Lung (tissue), 12 donors: ENCODE measurements around the gene HOXC9. TPM values are rescaled to one million over a fixed set of nuclear protein-coding genes. Genes with fewer than 3 reads are reported as not detected.

Source experiments
- ATAC-seq: fragments of 200-7000 bp; cut with Tn5 transposase; one replicate; pipeline ENCODE4 v1.9.1; 2020; ENCODE audit warnings: moderate number of reproducible peaks; ENCODE audit not compliant: insufficient read depth, low FRiP score
- DNase-seq, 3 donors: peaks; one replicate each; pipeline ENCODE4 v3.0.0-alpha.2; 2013 to 2017
- H3K27ac ChIP-seq, 2 donors: one replicate each; pipeline ENCODE4 v1.5.1; 2013; ENCODE audit warnings: mild to moderate bottlenecking in 2 of 2, moderate library complexity in 2 of 2, control low read depth in 1 of 2, inconsistent platforms in 1 of 2, low read depth in 1 of 2, low read length in 1 of 2
- H3K27me3 ChIP-seq, 3 donors: one replicate each; pipeline ENCODE4 v1.5.1; 2013; ENCODE audit warnings: low read length in 2 of 3; ENCODE audit not compliant: control insufficient read depth in 3 of 3, insufficient read depth in 3 of 3
- H3K36me3 ChIP-seq, 4 donors: one replicate each; pipeline ENCODE4 v1.5.1; 2013; ENCODE audit warnings: low read length in 4 of 4, mild to moderate bottlenecking in 1 of 4, moderate library complexity in 1 of 4; ENCODE audit not compliant: control insufficient read depth in 4 of 4, insufficient read depth in 4 of 4
- H3K4me1 ChIP-seq, 5 donors: one replicate each; pipeline ENCODE4 v1.5.1; 2013; ENCODE audit warnings: low read length in 5 of 5, mild to moderate bottlenecking in 2 of 5, moderate library complexity in 1 of 5; ENCODE audit not compliant: control insufficient read depth in 5 of 5, insufficient read depth in 5 of 5
- H3K4me3 ChIP-seq: one replicate; pipeline ENCODE4 v1.5.1; 2013; ENCODE audit warnings: mild to moderate bottlenecking, control low read depth, moderate library complexity
- H3K9ac ChIP-seq, 2 donors: one replicate each; pipeline ENCODE4 v1.5.1; 2013; ENCODE audit warnings: low read length in 2 of 2, control low read depth in 1 of 2; ENCODE audit not compliant: insufficient read depth in 1 of 2
- H3K9me3 ChIP-seq, 4 donors: one replicate each; pipeline ENCODE4 v1.5.1; 2013; ENCODE audit warnings: low read length in 3 of 4, mild to moderate bottlenecking in 1 of 4, moderate library complexity in 1 of 4; ENCODE audit not compliant: control insufficient read depth in 4 of 4, insufficient read depth in 3 of 4
- CTCF ChIP-seq: IDR thresholded peaks from 2 replicates; pipeline ENCODE4 v1.5.1; 2012; ENCODE audit warnings: mild to moderate bottlenecking; ENCODE audit errors: control extremely low read depth, extremely low read depth
- WGBS, 2 donors: extraction: QIAGEN DNeasy Blood & Tissue Kit; methylation state at CpG; one replicate each; pipeline ENCODE4 v1.1.7; 2013; 5-methylcytosine and 5-hydroxymethylcytosine counted together
- polyA plus RNA-seq, 2 donors: library from polyadenylated mRNA; stranded (reverse); fragments of 200-250 nt; gene quantifications; one replicate each; pipeline ENCODE4 v1.2.1, GENCODE V29; 2013
- total RNA-seq, 2 donors: library from RNA; depleted of rRNA in 1 of 2; stranded (reverse); fragments of >200 nt in 1 of 2; gene quantifications; one replicate each; pipeline ENCODE4 v1.2.1, GENCODE V29; 2014 to 2021
- donor health status: control.
- donor health status: control.
- donor health status: Bipolar disorder and iron deficiency.
- donor health status: healthy.
- donor health status: DM: yes; HTN: yes; CAD: no.

Gene HOXC9
- total and polyA plus RNA-seq, 4 donors = 0.08 to 0.18 TPM; not detected in 2

- WGBS, 2 donors = 17 to 28% methylated on average over 7 of the region's 7 CpGs
- no peak for TF ChIP-seq CTCF
- Histone ChIP-seq H3K27me3 (peaks cover 9 to 93% (median 74%) of the 10 kb centered on the region in 3 donors), H3K9me3 (no peaks in the 10 kb centered on the region), H3K9ac (peak overlapping the region in 1 of 2 donors; percentile 32), H3K36me3 (no peaks in the 10 kb centered on the region), H3K4me3 (no peak overlapping the region), H3K4me1 (peaks cover 0 to 19% (median 0%) of the 10 kb centered on the region in 5 donors), H3K27ac (no peak overlapping the region)
- ATAC-seq = no peak
- DNase-seq = no peak
Measured at GRCh38 chr12:54025499-54026405, 25.8 kb downstream of the HOXC9 start.

- Histone ChIP-seq H3K4me3 (no peak overlapping the region), H3K9ac (no peak overlapping the region), H3K36me3 (no peaks in the 10 kb centered on the region), H3K27ac (no peak overlapping the region), H3K4me1 (peaks cover 0 to 22% (median 0%) of the 10 kb centered on the region in 5 donors), H3K9me3 (no peaks in the 10 kb centered on the region), H3K27me3 (peaks cover 7 to 92% (median 71%) of the 10 kb centered on the region in 3 donors)
- TF ChIP-seq CTCF = no peak
- no peak for DNase-seq
- ATAC-seq = no peak
- 15 to 22% methylated on average over 22 of the region's 22 CpGs for WGBS, 2 donors
Measured at GRCh38 chr12:54026640-54027441, 26.9 kb downstream of the HOXC9 start.

GRCh38 chr12:54027442-54027786 lies 27.5 kb downstream of the HOXC9 start:
- Histone ChIP-seq H3K27ac (no peak overlapping the region), H3K4me1 (peaks cover 0 to 22% (median 0%) of the 10 kb centered on the region in 5 donors), H3K36me3 (no peaks in the 10 kb centered on the region), H3K27me3 (peaks cover 7 to 92% (median 71%) of the 10 kb centered on the region in 3 donors), H3K9me3 (peaks cover 0 to 3% (median 0%) of the 10 kb centered on the region in 4 donors), H3K9ac (no peak overlapping the region), H3K4me3 (no peak overlapping the region)
- ATAC-seq (no peak), DNase-seq (no peak)
- 38 to 44% methylated on average over 3 of the region's 3 CpGs for WGBS, 2 donors
- no peak for TF ChIP-seq CTCF
